Esophagus muscularis mucosa (tissue), 4 donors: ENCODE measurements around the gene DTNA. TPM values are rescaled to one million over a fixed set of nuclear protein-coding genes. Genes with fewer than 3 reads are reported as not detected.

Experiments
- DNase-seq: peaks from one replicate; pipeline ENCODE4 v3.0.0-alpha.2; 2017; ENCODE audit errors: extremely low spot score
- H3K27ac ChIP-seq, 4 donors: fragments of 200-600 bp; sonication (generic); replicated peaks in 1 of 4; 1 replicate in 3 of 4; 2 replicates in 1 of 4; pipeline ENCODE4 v1.5.1; 2016 to 2019; ENCODE audit warnings: mild to moderate bottlenecking in 1 of 4
- H3K27me3 ChIP-seq, 4 donors: fragments of 200-600 bp; sonication (generic); one replicate each; pipeline versions ENCODE4 v1.5.1 to v1.6.0; 2016 to 2019
- H3K36me3 ChIP-seq, 4 donors: fragments of 200-600 bp; sonication (generic); one replicate each; pipeline ENCODE4 v1.5.1; 2016 to 2019
- H3K4me1 ChIP-seq, 4 donors: fragments of 200-600 bp; sonication (generic); one replicate each; pipeline ENCODE4 v1.5.1; 2016 to 2019
- H3K4me3 ChIP-seq, 4 donors: fragments of 200-600 bp; sonication (generic); 1 replicate in 2 of 4; 2 replicates in 2 of 4; pipeline ENCODE4 v1.5.1; 2016 to 2019; ENCODE audit warnings: mild to moderate bottlenecking in 4 of 4, moderate library complexity in 1 of 4
- H3K9me3 ChIP-seq, 4 donors: fragments of 200-600 bp; sonication (generic); 1 replicate in 3 of 4; 2 replicates in 1 of 4; pipeline ENCODE4 v1.5.1; 2016 to 2019
- CTCF ChIP-seq, 3 experiments: fragments of 200-600 bp in 2 of 3; fragments of 450-650 bp in 1 of 3; sonication (generic) in 2 of 3; IDR thresholded peaks; one replicate each; pipeline ENCODE4 v1.5.1; 2017 to 2019; ENCODE audit warnings: antibody characterized with exemption in 3 of 3, mild to moderate bottlenecking in 2 of 3, moderate library complexity in 1 of 3
- EP300 ChIP-seq: sonication (generic); formaldehyde crosslinking; IDR thresholded peaks from one replicate; pipeline ENCODE4 v1.6.1; 2017; ENCODE audit warnings: antibody characterized with exemption
- POLR2A ChIP-seq: fragments of 450-650 bp; IDR thresholded peaks from one replicate; pipeline ENCODE4 v1.6.1; 2017; ENCODE audit warnings: antibody characterized with exemption, moderate library complexity, mild to moderate bottlenecking, low read depth
- POLR2AphosphoS5 ChIP-seq, 2 donors: sonication (generic); formaldehyde crosslinking; IDR thresholded peaks; one replicate each; pipeline ENCODE4 v1.6.1; 2017; ENCODE audit warnings: antibody characterized with exemption in 2 of 2
- WGBS: methylation state at CpG from one replicate; pipeline ENCODE4 v1.1.5; 2018; 5-methylcytosine and 5-hydroxymethylcytosine counted together
- intact Hi-C: fragments of 100-400 bp; cut with DNase I; formaldehyde crosslinking; loops from one replicate; pipeline ENCODE4 v1.15.1; 2023
- total RNA-seq, 4 donors: library from RNA; depleted of rRNA; stranded (reverse); fragments of >200 nt; gene quantifications; one replicate each; pipeline versions ENCODE4 v1.1.0 to v1.2.1, GENCODE V29; 2016

The DTNA gene
- total RNA-seq, 4 donors from 2014 or later = 189 to 284 (median 242) TPM

DNA sequence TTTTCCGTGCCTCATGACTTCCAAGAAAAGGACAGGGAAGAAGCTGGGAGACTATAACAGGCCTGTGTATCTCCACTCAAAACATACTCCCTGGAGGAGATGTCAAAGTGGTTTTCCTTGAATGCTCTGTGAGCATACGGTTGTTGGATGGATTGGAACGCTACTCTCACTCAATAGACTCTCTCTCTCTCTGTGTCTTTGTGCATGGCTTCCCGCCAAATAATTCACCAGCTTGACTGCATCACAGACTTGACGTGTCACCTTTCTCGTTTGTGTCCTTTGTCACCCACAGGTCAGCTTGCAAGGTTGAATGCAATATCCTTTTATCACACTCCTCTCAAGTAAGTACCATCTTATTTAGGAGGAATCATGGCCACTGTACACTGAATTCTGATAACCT is 174.3 kb downstream of the DTNA start:
- Histone ChIP-seq H3K4me3 (no peak overlapping the region), H3K27me3 (no peaks in the 10 kb centered on the region), H3K4me1 (peaks cover 0 to 21% (median 16%) of the 10 kb centered on the region in 4 donors), H3K27ac (no peak overlapping the region), H3K9me3 (no peaks in the 10 kb centered on the region), H3K36me3 (peaks cover 34 to 76% (median 38%) of the 10 kb centered on the region in 4 donors)
- intact Hi-C loops = no loop called here
- 77% methylated on average over 6 of the region's 6 CpGs for WGBS
- TF ChIP-seq CTCF (IDR thresholded peaks at IDR 0.05) (no peak), POLR2A (no peak), EP300 (no peak), POLR2AphosphoS5 (IDR thresholded peaks at IDR 0.05) (no peak)
- DNase-seq = no peak

- 90% methylated on average over 1 of the region's 1 CpG for WGBS
- no peaks in the 10 kb centered on the region for H3K9me3 ChIP-seq
- H3K36me3 ChIP-seq = peaks cover 34 to 89% (median 45%) of the 10 kb centered on the region in 4 donors
- DNase-seq = no peak
- H3K27ac ChIP-seq = no peak overlapping the region
- no peak overlapping the region for H3K4me3 ChIP-seq
- H3K4me1 ChIP-seq = peaks cover 0 to 3% (median under 1%) of the 10 kb centered on the region in 4 donors
- H3K27me3 ChIP-seq = no peaks in the 10 kb centered on the region
- TF ChIP-seq POLR2AphosphoS5 (IDR thresholded peaks at IDR 0.05) (no peak), CTCF (IDR thresholded peaks at IDR 0.05) (no peak), POLR2A (no peak), EP300 (no peak)
- intact Hi-C loops = no loop called here
Measured at GRCh38 chr18:34886177-34886576, 176.1 kb downstream of the DTNA start.

GRCh38 chr18:34887881-34888580 is 177.9 kb downstream of the DTNA start:
- no peaks in the 10 kb centered on the region for H3K4me1 ChIP-seq
- H3K4me3 ChIP-seq = no peak overlapping the region
- no peak overlapping the region for H3K27ac ChIP-seq
- WGBS = 69% methylated on average over 4 of the region's 4 CpGs
- no peak for TF ChIP-seq POLR2A
- no peak for TF ChIP-seq CTCF (IDR thresholded peaks at IDR 0.05)
- no peak for TF ChIP-seq EP300
- no peak for TF ChIP-seq POLR2AphosphoS5 (IDR thresholded peaks at IDR 0.05)
- DNase-seq = no peak
- H3K9me3 ChIP-seq = no peaks in the 10 kb centered on the region
- no peaks in the 10 kb centered on the region for H3K27me3 ChIP-seq
- intact Hi-C loops = no loop called here
- H3K36me3 ChIP-seq = peaks cover 29 to 87% (median 38%) of the 10 kb centered on the region in 4 donors

DNA sequence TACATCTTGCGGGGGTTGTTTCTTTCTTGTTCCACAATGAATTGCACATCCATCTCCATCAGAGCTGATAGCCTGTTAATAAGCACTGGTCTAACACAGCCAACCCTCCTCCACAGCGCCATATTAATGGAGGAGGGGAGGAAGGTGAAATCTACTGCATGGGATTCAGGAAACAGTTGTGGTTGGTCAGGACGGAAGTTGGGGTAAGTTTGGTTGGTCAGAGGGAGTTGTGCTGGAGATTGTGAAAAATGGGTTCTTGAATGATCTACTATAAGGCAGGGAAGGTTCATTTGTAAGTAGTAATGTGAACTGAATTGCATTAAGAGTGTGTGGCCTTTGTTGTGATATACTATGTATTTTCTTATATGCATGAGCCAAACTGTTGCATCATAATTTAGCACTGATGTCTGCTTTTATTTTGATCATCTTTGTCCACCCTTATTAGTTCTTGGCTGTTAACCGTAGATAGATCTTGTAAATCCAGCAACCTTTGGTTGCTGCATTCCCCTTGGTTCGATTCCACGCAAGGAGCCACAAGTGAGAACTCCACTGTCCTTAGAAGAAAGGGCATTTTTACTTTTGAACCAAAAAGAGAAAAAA is 180.5 kb downstream of the DTNA start:
- DNase-seq = no peak
- H3K27me3 ChIP-seq = no peaks in the 10 kb centered on the region
- no peaks in the 10 kb centered on the region for H3K4me1 ChIP-seq
- no peak for TF ChIP-seq CTCF (IDR thresholded peaks at IDR 0.05)
- TF ChIP-seq EP300 = no peak
- TF ChIP-seq POLR2A = no peak
- no peak for TF ChIP-seq POLR2AphosphoS5 (IDR thresholded peaks at IDR 0.05)
- no peak overlapping the region for H3K27ac ChIP-seq
- WGBS = 86% methylated on average over 6 of the region's 6 CpGs
- no peaks in the 10 kb centered on the region for H3K9me3 ChIP-seq
- H3K4me3 ChIP-seq = no peak overlapping the region
- H3K36me3 ChIP-seq = peaks cover 11 to 62% (median 23%) of the 10 kb centered on the region in 4 donors
- intact Hi-C loops = no loop called here
